Measurements from ENCODE around the gene FKBP1B.
"Not testable (repeated sequence)": the region's sequence is repeated elsewhere in the genome, so short reads cannot be mapped to it uniquely, and the experiment has no call there.

FKBP1B gene

GRCh38 chr2:24022975-24023575 lies 26.5 kb upstream of the FKBP1B start:
- no peak for DNase-seq

- no peak for DNase-seq
These were observed 25.5 kb upstream of the FKBP1B start for GRCh38 chr2:24024018-24024417.

GRCh38 chr2:24024996-24025663 lies 24.4 kb upstream of the FKBP1B start:
- no peak for DNase-seq

GRCh38 chr2:24026233-24026632 lies 23.3 kb upstream of the FKBP1B start:
- no peak for DNase-seq

- DNase-seq, result no peak
These were observed 10.6 kb upstream of the FKBP1B start for GRCh38 chr2:24038786-24039499.

GRCh38 chr2:24040511-24040910 lies 9.0 kb upstream of the FKBP1B start:
- DNase-seq, result no peak

GRCh38 chr2:24043133-24043532 lies 6.4 kb upstream of the FKBP1B start:
- not testable (repeated sequence) for DNase-seq

- DNase-seq, result no peak
These were observed 3.7 kb upstream of the FKBP1B start for GRCh38 chr2:24045511-24046508.

- no peak for DNase-seq
These were observed 3.0 kb upstream of the FKBP1B start for GRCh38 chr2:24046599-24046929.

- peak; percentile 95 to 99 (median 96) for DNase-seq
These were observed 2.4 kb upstream of the FKBP1B start, which contains the start of gene WDCP for GRCh38 chr2:24046930-24047702. WDCP (minus strand) TSS chr2:24047391; CDS start chr2:24039494, 7,897 bp downstream.

GRCh38 chr2:24047703-24048033 lies 1.9 kb upstream of the FKBP1B start:
- no peak for DNase-seq

- peak in 3 of 4 experiments; percentile 5 to 16 (median 13) for DNase-seq
These were observed 614 bp upstream of the FKBP1B start for GRCh38 chr2:24048769-24049484.

- DNase-seq, result peak; percentile 19 to 67 (median 39)
These were observed 769 bp downstream of the FKBP1B start for GRCh38 chr2:24050041-24050979.

GRCh38 chr2:24051833-24052232 lies 2.3 kb downstream of the FKBP1B start:
- DNase-seq, result no peak

GRCh38 chr2:24052951-24053350 lies 3.4 kb downstream of the FKBP1B start:
- no peak for DNase-seq

- no peak for DNase-seq
These were observed 4.9 kb downstream of the FKBP1B start for GRCh38 chr2:24054366-24055010.

GRCh38 chr2:24055750-24056149 lies 6.2 kb downstream of the FKBP1B start:
- DNase-seq, result no peak

- DNase-seq, result peak; percentile 30 to 57 (median 50)
These were observed 9.2 kb downstream of the FKBP1B start for GRCh38 chr2:24058564-24059271.

- no peak for DNase-seq
These were observed 15.8 kb downstream of the FKBP1B start for GRCh38 chr2:24065341-24065740.
